ENCODE results near the gene TMOD3. TPM values are rescaled to one million over a fixed set of nuclear protein-coding genes. Genes with fewer than 3 reads are reported as not detected.
A peak's percentile ranks its signal among the peaks of the same experiment; 100 is the strongest.

TMOD3 gene
- total RNA-seq, 1 experiment from 2014 or later, result 54.4 TPM

GRCh38 chr15:51818150-51818549 is 11.3 kb upstream of the TMOD3 start:
- DNase-seq, result no peak
- Histone ChIP-seq H3K4me3 (ENCODE audit: low read depth, low read length) (no peak overlapping the region), H3K36me3 (ENCODE audit: control insufficient read depth, insufficient read depth, low read length) (no peaks in the 10 kb centered on the region), H3K27me3 (replicated peaks; ENCODE audit: control insufficient read depth, insufficient read depth, low read length) (no peaks in the 10 kb centered on the region), H3K9me3 (0 out of 2 replicates have a peak, but pooled peaks cover 3% of the 10 kb centered on the region), H3K4me1 (peaks cover 10% of the 10 kb centered on the region; the same call in 1 of the 2 replicates)
- Mint-ChIP-seq H3K27me3 (ENCODE audit: insufficient read depth, unreplicated experiment) (no peaks in the 10 kb centered on the region), H3K36me3 (ENCODE audit: insufficient read depth, unreplicated experiment) (peaks cover 5% of the 10 kb centered on the region), H3K4me3 (ENCODE audit: unreplicated experiment) (no peak overlapping the region), H3K9me3 (ENCODE audit: unreplicated experiment) (peaks cover 23% of the 10 kb centered on the region), H3K4me1 (ENCODE audit: low read depth, unreplicated experiment) (peaks cover 9% of the 10 kb centered on the region), H3K27ac (ENCODE audit: unreplicated experiment) (no peak overlapping the region)
- no TSS peak for BruUV-seq (replicated peaks)
- ChIA-PET POLR2A (no interaction called here), CTCF (no interaction called here)
- TF ChIP-seq CTCF (IDR thresholded peaks at IDR 0.05; ENCODE audit: insufficient read depth in 1 of 2, low read depth in 1 of 2, low read length in 1 of 2, severe bottlenecking in 1 of 2, unreplicated experiment in 1 of 2), result no peak
- intact Hi-C loops (cut with micrococcal nuclease; ENCODE audit: unreplicated experiment), result no loop called here

DNA sequence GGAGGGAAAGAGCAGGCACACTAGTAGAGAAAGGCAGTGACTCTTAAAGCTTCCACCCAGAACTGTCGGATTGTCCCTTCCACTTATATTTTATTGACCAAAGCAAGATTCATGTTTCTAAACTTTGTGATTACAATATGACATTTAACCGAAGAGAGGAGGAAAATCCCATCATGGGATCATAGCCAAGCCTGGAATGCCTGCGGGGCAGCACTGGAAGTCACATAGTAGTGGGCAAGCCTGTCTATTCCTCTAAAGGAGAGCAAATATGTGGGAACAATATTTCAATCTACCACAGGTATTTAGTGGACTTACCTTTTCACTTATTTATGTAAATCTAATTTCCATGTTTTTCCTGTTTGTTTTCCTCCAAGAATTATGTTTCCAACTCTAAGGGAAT is 3.8 kb upstream of the TMOD3 start:
- CTCF ChIA-PET, result no interaction called here
- TF ChIP-seq CTCF (IDR thresholded peaks at IDR 0.05; ENCODE audit: insufficient read depth in 1 of 2, low read depth in 1 of 2, low read length in 1 of 2, severe bottlenecking in 1 of 2, unreplicated experiment in 1 of 2), result no peak
- intact Hi-C loops (cut with micrococcal nuclease; ENCODE audit: unreplicated experiment), result no loop called here
- Mint-ChIP-seq H3K36me3 (ENCODE audit: insufficient read depth, unreplicated experiment) (peaks cover 9% of the 10 kb centered on the region), H3K27me3 (ENCODE audit: insufficient read depth, unreplicated experiment) (no peaks in the 10 kb centered on the region), H3K9me3 (ENCODE audit: unreplicated experiment) (peaks cover 8% of the 10 kb centered on the region), H3K27ac (ENCODE audit: unreplicated experiment) (no peak overlapping the region), H3K4me3 (ENCODE audit: unreplicated experiment) (no peak overlapping the region), H3K4me1 (ENCODE audit: low read depth, unreplicated experiment) (no peaks in the 10 kb centered on the region)
- H3K36me3 ChIP-seq (ENCODE audit: control insufficient read depth, insufficient read depth, low read length), result no peaks in the 10 kb centered on the region
- H3K27me3 ChIP-seq (replicated peaks; ENCODE audit: control insufficient read depth, insufficient read depth, low read length), result no peaks in the 10 kb centered on the region
- no peaks in the 10 kb centered on the region for H3K4me1 ChIP-seq
- no TSS peak for BruUV-seq (replicated peaks)
- H3K9me3 ChIP-seq, result 0 out of 2 replicates have a peak, but pooled peaks cover 3% of the 10 kb centered on the region
- POLR2A ChIA-PET, result no interaction called here
- DNase-seq, result no peak
- no peak overlapping the region for H3K4me3 ChIP-seq (ENCODE audit: low read depth, low read length)

GRCh38 chr15:51828621-51829375 is 655 bp upstream of the TMOD3 start:
- BruUV-seq (replicated peaks), result no TSS peak
- POLR2A ChIA-PET, result no interaction called here
- CTCF ChIA-PET, result no interaction called here
- Mint-ChIP-seq H3K9me3 (ENCODE audit: unreplicated experiment) (no peaks in the 10 kb centered on the region), H3K27me3 (ENCODE audit: insufficient read depth, unreplicated experiment) (no peaks in the 10 kb centered on the region), H3K27ac (ENCODE audit: unreplicated experiment) (peak overlapping the region; percentile 79), H3K4me3 (ENCODE audit: unreplicated experiment) (peak overlapping the region; percentile 89), H3K4me1 (ENCODE audit: low read depth, unreplicated experiment) (peaks cover 12% of the 10 kb centered on the region), H3K36me3 (ENCODE audit: insufficient read depth, unreplicated experiment) (peaks cover 6% of the 10 kb centered on the region)
- DNase-seq, result no peak
- intact Hi-C loops (cut with micrococcal nuclease; ENCODE audit: unreplicated experiment), result loop anchor here (2.0 kb wide), 2 partner anchors 14 to 46 kb away; no protein-coding TSS in a partner anchor
- H3K4me3 ChIP-seq (ENCODE audit: low read depth, low read length), result no peak overlapping the region
- no peaks in the 10 kb centered on the region for H3K36me3 ChIP-seq (ENCODE audit: control insufficient read depth, insufficient read depth, low read length)
- TF ChIP-seq CTCF (IDR thresholded peaks at IDR 0.05; ENCODE audit: insufficient read depth in 1 of 2, low read depth in 1 of 2, low read length in 1 of 2, severe bottlenecking in 1 of 2, unreplicated experiment in 1 of 2), result no peak
- no peaks in the 10 kb centered on the region for H3K27me3 ChIP-seq (replicated peaks; ENCODE audit: control insufficient read depth, insufficient read depth, low read length)
- no peaks in the 10 kb centered on the region for H3K9me3 ChIP-seq
- H3K4me1 ChIP-seq, result peaks cover 7% of the 10 kb centered on the region; the same call in 1 of the 2 replicates

All from Caco-2 (cell line).